Rectal smooth muscle tissue (tissue), 1 donor: ENCODE results near the gene PLA1A.

ENCODE experiments used
- H3K27ac ChIP-seq: one replicate; pipeline ENCODE4 v1.7.0; 2013; ENCODE audit warnings: low read depth, low read length, inconsistent platforms
- H3K27me3 ChIP-seq: one replicate; pipeline ENCODE4 v1.7.0; 2013; ENCODE audit warnings: low read length; ENCODE audit not compliant: control insufficient read depth, insufficient read depth
- H3K36me3 ChIP-seq: one replicate; pipeline ENCODE4 v1.7.0; 2013; ENCODE audit warnings: low read length; ENCODE audit not compliant: control insufficient read depth, insufficient read depth
- H3K4me1 ChIP-seq: one replicate; pipeline ENCODE4 v1.7.0; 2013; ENCODE audit warnings: low read length; ENCODE audit not compliant: control insufficient read depth, insufficient read depth
- H3K4me3 ChIP-seq: one replicate; pipeline ENCODE4 v1.7.0; 2013; ENCODE audit warnings: low read length
- H3K9ac ChIP-seq: one replicate; pipeline ENCODE4 v1.7.0; 2013; ENCODE audit warnings: low read length

The PLA1A gene

GRCh38 chr3:119649761-119650160, 52.1 kb downstream of the PLA1A start:
- Histone ChIP-seq H3K27ac (no peak overlapping the region), H3K27me3 (no peaks in the 10 kb centered on the region), H3K4me1 (peaks cover 4% of the 10 kb centered on the region), H3K36me3 (no peaks in the 10 kb centered on the region), H3K9ac (no peak overlapping the region), H3K4me3 (no peak overlapping the region)

- peaks cover 11% of the 10 kb centered on the region for H3K4me1 ChIP-seq
- no peak overlapping the region for H3K27ac ChIP-seq
- no peak overlapping the region for H3K4me3 ChIP-seq
- no peaks in the 10 kb centered on the region for H3K27me3 ChIP-seq
- H3K9ac ChIP-seq, result no peak overlapping the region
- no peaks in the 10 kb centered on the region for H3K36me3 ChIP-seq
Measured at GRCh38 chr3:119652306-119653033, 54.8 kb downstream of the PLA1A start.

GRCh38 chr3:119653876-119654275, 56.2 kb downstream of the PLA1A start:
- Histone ChIP-seq H3K4me1 (peaks cover 16% of the 10 kb centered on the region), H3K36me3 (no peaks in the 10 kb centered on the region), H3K4me3 (no peak overlapping the region), H3K27me3 (no peaks in the 10 kb centered on the region), H3K27ac (no peak overlapping the region), H3K9ac (no peak overlapping the region)

- Histone ChIP-seq H3K27ac (peak overlapping the region; percentile 33), H3K27me3 (no peaks in the 10 kb centered on the region), H3K4me1 (peaks cover 36% of the 10 kb centered on the region), H3K4me3 (peak overlapping the region; percentile 22), H3K36me3 (no peaks in the 10 kb centered on the region), H3K9ac (no peak overlapping the region)
Measured at GRCh38 chr3:119657887-119658702, 60.4 kb downstream of the PLA1A start.

GRCh38 chr3:119658994-119659393, 61.3 kb downstream of the PLA1A start:
- peak overlapping the region; percentile 89 for H3K27ac ChIP-seq
- H3K4me1 ChIP-seq, result peaks cover 44% of the 10 kb centered on the region
- H3K36me3 ChIP-seq, result no peaks in the 10 kb centered on the region
- no peaks in the 10 kb centered on the region for H3K27me3 ChIP-seq
- no peak overlapping the region for H3K9ac ChIP-seq
- peak overlapping the region; percentile 71 for H3K4me3 ChIP-seq

GRCh38 chr3:119659606-119660291, 62.1 kb downstream of the PLA1A start:
- Histone ChIP-seq H3K4me3 (peak overlapping the region; percentile 71), H3K27ac (peak overlapping the region; percentile 89), H3K9ac (peak overlapping the region; percentile 64), H3K4me1 (peaks cover 51% of the 10 kb centered on the region), H3K36me3 (no peaks in the 10 kb centered on the region), H3K27me3 (no peaks in the 10 kb centered on the region)

- Histone ChIP-seq H3K27ac (peak within 1 kb of the TSS; percentile 89), H3K4me1 (peaks cover 55% of the 10 kb centered on the region), H3K36me3 (no peaks in the 10 kb centered on the region), H3K9ac (peak within 1 kb of the TSS; percentile 64), H3K4me3 (peak within 1 kb of the TSS; percentile 71), H3K27me3 (no peaks in the 10 kb centered on the region)
Measured at GRCh38 chr3:119660474-119661440, 63.1 kb downstream of the PLA1A start, which contains the start of gene POPDC2. Gene POPDC2 (minus strand): TSS chr3:119660589. CDS start chr3:119660423, 166 bp downstream.

- Histone ChIP-seq H3K9ac (no peak overlapping the region), H3K27ac (peak overlapping the region; percentile 89), H3K36me3 (no peaks in the 10 kb centered on the region), H3K27me3 (no peaks in the 10 kb centered on the region), H3K4me3 (no peak overlapping the region), H3K4me1 (peaks cover 49% of the 10 kb centered on the region)
Measured at GRCh38 chr3:119662604-119663373, 65.1 kb downstream of the PLA1A start.

- Histone ChIP-seq H3K27ac (peak overlapping the region; percentile 89), H3K36me3 (no peaks in the 10 kb centered on the region), H3K27me3 (no peaks in the 10 kb centered on the region), H3K4me3 (no peak overlapping the region), H3K4me1 (peaks cover 47% of the 10 kb centered on the region), H3K9ac (no peak overlapping the region)
Measured at GRCh38 chr3:119663885-119664284, 66.2 kb downstream of the PLA1A start.

GRCh38 chr3:119664370-119664769, 66.7 kb downstream of the PLA1A start:
- Histone ChIP-seq H3K9ac (no peak overlapping the region), H3K36me3 (no peaks in the 10 kb centered on the region), H3K4me1 (peaks cover 42% of the 10 kb centered on the region), H3K27me3 (no peaks in the 10 kb centered on the region), H3K27ac (peak overlapping the region; percentile 89), H3K4me3 (no peak overlapping the region)

GRCh38 chr3:119664850-119665379, 67.2 kb downstream of the PLA1A start:
- Histone ChIP-seq H3K36me3 (no peaks in the 10 kb centered on the region), H3K27me3 (no peaks in the 10 kb centered on the region), H3K27ac (peak overlapping the region; percentile 89), H3K4me1 (peaks cover 40% of the 10 kb centered on the region), H3K9ac (no peak overlapping the region), H3K4me3 (no peak overlapping the region)
